Smooth muscle cell of the brain vasculature (primary cell): ENCODE data around the gene TCF12.
A peak's percentile ranks its signal among the peaks of the same experiment; 100 is the strongest.

Experiments
- DNase-seq: peaks from one replicate; pipeline ENCODE4 v3.0.0-alpha.2; 2012; ENCODE audit warnings: low read depth, low spot score

TCF12 gene

GRCh38 chr15:57296473-57297162 lies 378.2 kb downstream of the TCF12 start:
- DNase-seq, result no peak

GRCh38 chr15:57297163-57297593 lies 378.7 kb downstream of the TCF12 start:
- no peak for DNase-seq

- DNase-seq, result no peak
Observed at GRCh38 chr15:57297630-57298029, 379.2 kb downstream of the TCF12 start.

- DNase-seq, result no peak
Observed at GRCh38 chr15:57298204-57298603, 379.8 kb downstream of the TCF12 start.

DNA sequence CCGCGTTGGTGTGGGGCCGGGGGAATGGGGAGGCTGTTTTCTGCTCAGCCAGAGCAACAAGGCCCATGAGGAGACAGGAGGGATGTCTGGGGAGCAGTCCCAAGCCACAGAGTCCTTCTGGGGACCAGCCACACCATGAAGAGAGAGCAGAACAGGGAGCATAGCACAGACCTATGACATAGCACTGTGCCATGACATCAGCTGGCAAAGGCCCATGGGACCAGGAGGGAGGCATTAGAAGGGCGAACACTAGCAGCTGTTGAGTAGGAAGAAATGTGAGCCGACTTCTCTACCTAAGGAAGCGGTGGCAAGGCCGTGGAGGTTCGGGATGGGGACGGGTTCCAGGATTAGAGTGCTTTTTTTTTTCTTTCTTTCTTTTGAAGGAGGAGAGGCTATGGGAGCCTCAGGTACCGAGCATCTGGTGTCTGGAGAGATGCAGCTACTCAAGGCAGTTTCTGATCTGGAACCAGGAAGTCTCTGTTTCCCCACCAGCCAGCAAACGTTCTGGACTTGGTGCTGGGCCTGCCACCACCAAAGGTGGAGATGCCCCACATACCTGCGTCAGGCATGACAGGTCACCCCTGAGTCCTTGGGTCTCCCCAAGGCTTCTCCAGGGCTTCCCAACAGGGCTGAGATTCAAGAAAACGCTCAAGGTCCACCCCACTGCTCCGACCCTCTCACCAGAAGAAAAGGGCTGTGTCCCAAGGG lies 380.6 kb downstream of the TCF12 start:
- DNase-seq, result no peak

DNA sequence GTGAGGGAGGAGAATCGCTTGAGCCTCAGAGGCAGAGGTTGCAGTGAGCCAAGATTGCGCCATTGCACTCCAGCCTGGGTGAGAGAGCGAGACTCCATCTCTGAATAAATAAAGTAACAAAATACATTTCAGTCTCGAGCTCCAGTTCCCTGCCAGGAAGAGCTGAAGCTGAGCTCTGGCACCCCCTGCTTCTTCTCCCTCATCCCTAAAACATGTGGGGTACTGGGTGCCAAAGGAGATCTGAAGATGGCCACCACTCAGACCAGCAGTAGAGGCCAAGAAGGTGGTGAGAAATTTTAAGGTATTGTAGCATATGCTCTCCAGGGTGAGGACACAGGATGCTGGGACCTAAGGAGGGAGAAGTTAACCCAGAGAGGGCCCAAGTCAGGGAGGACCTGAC lies 382.9 kb downstream of the TCF12 start:
- no peak for DNase-seq

DNA sequence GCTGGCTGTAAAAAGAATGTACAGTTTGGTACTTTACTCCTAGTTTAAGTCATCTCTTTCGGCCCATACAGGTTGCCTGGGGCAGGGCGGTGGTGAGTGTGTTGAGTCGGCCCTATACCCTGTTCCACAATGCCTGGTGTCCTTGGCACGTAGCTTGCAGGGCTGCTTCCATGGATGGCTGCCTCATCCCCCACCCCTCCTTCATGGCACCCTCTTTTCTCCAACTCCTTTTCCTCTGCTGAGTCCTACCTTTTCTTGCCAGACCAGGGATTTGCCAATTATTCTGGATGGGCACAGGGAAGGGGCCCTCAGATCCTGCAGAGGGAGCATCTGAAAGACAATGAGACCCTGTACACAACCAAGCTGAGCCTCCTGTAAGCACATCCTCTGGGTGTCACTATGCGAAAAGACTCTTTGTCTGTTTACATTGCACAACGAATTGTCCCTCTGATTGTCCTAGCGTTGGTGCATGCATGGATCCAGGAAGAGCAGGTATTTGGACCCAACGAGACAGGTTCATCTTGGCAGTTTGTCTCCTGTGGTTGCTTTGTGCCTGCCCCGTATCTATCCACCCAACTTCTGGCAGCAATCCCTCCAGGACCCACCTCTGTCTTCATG lies 384.3 kb downstream of the TCF12 start:
- DNase-seq, result no peak

GRCh38 chr15:57305009-57305408 lies 386.6 kb downstream of the TCF12 start:
- no peak for DNase-seq

- peak; percentile 77 for DNase-seq
Observed at GRCh38 chr15:57306161-57306943, 387.9 kb downstream of the TCF12 start.

- DNase-seq, result no peak
Observed at GRCh38 chr15:57306944-57307411, 388.5 kb downstream of the TCF12 start.

DNA sequence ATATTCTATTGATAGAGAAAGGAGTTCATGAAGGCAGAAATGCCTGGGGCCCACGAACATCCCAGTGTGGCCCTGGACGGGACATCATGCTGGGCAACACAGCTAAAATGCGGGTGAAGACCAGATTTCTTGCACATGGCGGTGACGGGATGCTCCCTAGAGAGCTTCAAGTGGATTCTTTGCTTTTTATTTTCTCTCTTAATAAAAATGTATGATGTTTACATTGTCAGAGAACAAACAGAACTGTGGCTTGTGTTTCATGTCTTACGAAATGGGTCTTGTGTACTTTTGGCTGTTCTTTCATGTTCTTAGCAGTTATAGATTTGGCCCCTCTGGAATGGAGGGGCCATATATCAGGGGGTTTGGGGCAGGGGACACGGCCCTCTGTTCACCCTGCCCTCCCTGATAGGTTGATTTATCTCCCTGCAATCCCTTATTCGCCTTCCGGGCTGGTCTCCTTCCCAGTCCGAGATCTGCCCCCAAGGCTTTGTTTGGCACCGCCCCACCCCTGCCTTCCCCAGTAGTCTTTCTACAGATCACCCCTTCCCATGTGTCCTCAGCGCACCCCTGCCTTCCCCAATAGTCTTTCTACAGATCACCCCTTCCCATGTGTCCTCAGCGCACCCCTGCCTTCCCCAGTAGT lies 389.2 kb downstream of the TCF12 start:
- DNase-seq, result peak; percentile 45

DNA sequence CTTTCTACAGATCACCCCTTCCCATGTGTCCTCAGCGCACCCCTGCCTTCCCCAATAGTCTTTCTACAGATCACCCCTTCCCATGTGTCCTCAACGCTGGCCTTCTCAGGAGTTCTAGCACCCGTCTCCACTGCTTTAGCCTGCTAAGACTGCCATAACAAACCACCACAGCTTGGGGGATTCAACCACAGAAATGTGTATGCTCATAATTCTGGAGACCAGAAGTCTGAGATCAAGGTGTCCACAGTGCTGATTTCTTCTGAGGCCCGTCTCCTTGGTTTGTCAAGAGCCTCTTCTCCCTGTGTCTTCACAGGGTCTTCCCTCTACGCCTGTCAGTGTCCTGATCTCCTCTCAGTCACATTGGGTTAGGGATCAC lies 389.7 kb downstream of the TCF12 start:
- DNase-seq, result no peak

DNA sequence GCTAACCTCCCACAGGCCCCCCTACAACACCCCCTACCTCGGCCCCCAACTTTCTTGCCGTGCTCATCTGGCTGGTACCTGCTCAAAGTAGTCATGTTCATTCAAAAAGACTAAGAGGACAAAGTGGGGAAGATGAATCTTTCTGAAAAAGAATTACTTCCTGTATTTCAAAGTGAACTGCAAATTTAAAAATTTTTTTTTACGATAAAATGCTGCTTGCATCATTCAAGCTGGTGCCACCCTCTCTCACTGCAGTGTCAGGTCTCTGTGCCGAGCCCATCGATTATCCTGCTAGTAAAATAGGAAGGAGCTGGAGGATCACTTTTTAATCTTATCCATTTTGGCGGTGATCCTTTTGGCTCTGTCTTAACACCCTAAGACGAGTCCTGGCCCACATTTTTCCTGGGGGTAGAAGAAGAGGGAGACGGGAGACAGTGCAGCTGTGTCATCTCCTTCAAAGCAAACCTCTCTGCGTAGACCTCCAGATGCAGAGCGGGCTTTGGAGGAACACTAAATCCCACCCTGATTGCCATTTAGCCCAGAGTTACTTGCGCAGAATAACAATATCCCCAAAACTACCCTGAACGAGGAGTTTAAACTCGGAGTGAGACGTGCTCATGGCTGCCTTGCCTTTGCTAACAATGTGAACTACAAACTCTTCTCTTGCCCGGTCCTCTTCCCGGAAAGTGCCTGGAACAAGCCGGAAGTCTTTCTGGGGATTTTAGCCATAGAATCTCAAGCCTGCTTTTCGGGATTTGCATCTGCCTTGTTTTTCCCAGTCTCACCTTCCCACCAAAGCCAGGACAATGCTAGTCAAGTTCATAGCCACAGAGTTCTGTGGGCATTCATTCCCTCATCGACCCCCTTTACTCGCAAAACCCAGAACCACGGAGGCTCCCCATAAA lies 391.7 kb downstream of the TCF12 start:
- DNase-seq, result no peak

GRCh38 chr15:57310876-57311275 lies 392.4 kb downstream of the TCF12 start:
- no peak for DNase-seq

- no peak for DNase-seq
Observed at GRCh38 chr15:57312006-57312317, 393.5 kb downstream of the TCF12 start.

- DNase-seq, result no peak
Observed at GRCh38 chr15:57312318-57313133, 394.1 kb downstream of the TCF12 start.

DNA sequence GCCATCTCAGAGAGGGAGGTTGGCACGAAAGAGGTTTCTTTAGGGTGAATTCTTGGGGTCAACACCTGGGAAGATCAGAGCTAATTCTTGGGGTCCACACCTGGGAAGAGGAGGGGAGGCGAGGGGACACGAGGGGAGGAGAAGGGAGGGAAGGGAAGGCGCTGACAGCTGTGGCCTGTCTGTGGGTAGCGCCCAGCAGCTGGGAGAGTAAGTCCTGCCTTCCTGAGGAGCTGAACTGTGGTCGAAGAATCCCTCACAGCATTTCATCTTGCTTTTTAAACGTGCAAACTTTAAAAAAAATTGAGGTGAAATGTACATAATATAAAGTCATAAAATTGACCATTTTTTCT lies 394.7 kb downstream of the TCF12 start:
- no peak for DNase-seq

- DNase-seq, result no peak
Observed at GRCh38 chr15:57314221-57314620, 395.8 kb downstream of the TCF12 start.

DNA sequence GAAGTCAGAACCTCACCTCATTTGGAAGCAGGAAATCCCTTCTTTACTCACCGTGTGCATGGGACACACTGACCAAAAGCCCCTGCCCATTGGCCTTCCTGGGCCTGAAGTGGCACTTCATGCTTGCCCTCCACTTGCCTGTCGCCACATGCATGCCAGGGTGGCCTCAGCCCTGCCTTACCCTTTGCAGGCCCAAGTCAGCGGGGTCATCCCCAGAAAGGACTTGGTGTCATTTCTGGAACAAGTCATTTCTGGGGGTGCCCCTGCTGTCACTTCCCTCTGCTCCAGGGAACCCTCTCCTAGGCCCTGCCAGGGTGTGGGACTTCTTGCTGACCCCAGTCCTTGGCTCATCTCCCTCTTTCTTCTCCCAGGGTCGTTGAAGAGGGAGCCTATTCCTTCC lies 398.0 kb downstream of the TCF12 start:
- DNase-seq, result no peak
